Loucy (cell line): ENCODE data around the gene CTNNA2.

Experiments
- H2AFZ ChIP-seq: fragments of 200-600 bp; sonication (generic); 2 replicates; pipeline ENCODE4 v1.6.0; 2016; ENCODE audit warnings: antibody characterized with exemption, mild to moderate bottlenecking, low read length, moderate library complexity
- H3F3A ChIP-seq: fragments of 200-600 bp; 2 replicates; pipeline ENCODE4 v1.6.0; 2016; ENCODE audit warnings: antibody characterized with exemption, low read depth, mild to moderate bottlenecking
- H3K27me3 ChIP-seq: fragments of 200-600 bp; sonication (generic); 2 replicates; pipeline ENCODE4 v1.6.1; 2014; ENCODE audit warnings: low read length, mild to moderate bottlenecking; ENCODE audit not compliant: insufficient read depth, poor library complexity, severe bottlenecking
- H3K36me3 ChIP-seq: fragments of 200-600 bp; sonication (generic); 2 replicates; pipeline ENCODE4 v1.6.1; 2016; ENCODE audit warnings: low read length; ENCODE audit not compliant: insufficient read depth
- H3K4me1 ChIP-seq: fragments of 200-600 bp; sonication (generic); 2 replicates; pipeline ENCODE4 v1.5.1; 2014; ENCODE audit warnings: low read length, mild to moderate bottlenecking; ENCODE audit not compliant: insufficient read depth, poor library complexity, severe bottlenecking
- H3K4me2 ChIP-seq: fragments of 200-600 bp; sonication (generic); 2 replicates; pipeline ENCODE4 v1.6.0; 2014; ENCODE audit warnings: antibody characterized with exemption, low read length, low read depth, mild to moderate bottlenecking; ENCODE audit not compliant: poor library complexity, severe bottlenecking
- H3K4me3 ChIP-seq: fragments of 200-600 bp; sonication (generic); 2 replicates; pipeline ENCODE4 v1.5.1; 2014; ENCODE audit warnings: low read length, mild to moderate bottlenecking, mixed read lengths; ENCODE audit not compliant: poor library complexity, severe bottlenecking
- H3K79me2 ChIP-seq: fragments of 200-600 bp; sonication (generic); 2 replicates; pipeline ENCODE4 v1.6.1; 2014; ENCODE audit warnings: low read length; ENCODE audit not compliant: insufficient read depth
- H3K9ac ChIP-seq: fragments of 200-600 bp; sonication (generic); 2 replicates; pipeline ENCODE4 v1.6.0; 2014; ENCODE audit warnings: mild to moderate bottlenecking, low read depth, low read length, moderate library complexity; ENCODE audit not compliant: poor library complexity, severe bottlenecking
- H3K9me2 ChIP-seq: fragments of 200-600 bp; sonication (generic); replicated peaks from 2 replicates; pipeline ENCODE4 v1.6.1; 2016; ENCODE audit warnings: low read depth, low read length, mixed read lengths
- H3K9me3 ChIP-seq: fragments of 200-600 bp; sonication (generic); 2 replicates; pipeline ENCODE4 v1.6.1; 2014; ENCODE audit warnings: mild to moderate bottlenecking, antibody characterized with exemption, low read length, low read depth; ENCODE audit not compliant: insufficient read depth
- H4K20me1 ChIP-seq: fragments of 200-600 bp; sonication (generic); 2 replicates; pipeline ENCODE4 v1.6.0; 2014; ENCODE audit warnings: antibody characterized with exemption, low read length, mild to moderate bottlenecking; ENCODE audit not compliant: insufficient read depth, poor library complexity, severe bottlenecking
- CTCF ChIP-seq: fragments of 200-600 bp; sonication (generic); conservative IDR thresholded peaks from 2 replicates; pipeline ENCODE4 v1.5.1; 2014; ENCODE audit warnings: mild to moderate bottlenecking, antibody characterized with exemption, low read length
- EZH2phosphoT487 ChIP-seq: fragments of 200-600 bp; IDR thresholded peaks from 2 replicates; pipeline ENCODE4 v1.6.1; 2018; ENCODE audit warnings: antibody characterized with exemption, mild to moderate bottlenecking, moderate library complexity, borderline replicate concordance

The CTNNA2 gene

GRCh38 chr2:80464275-80464674, 951.4 kb downstream of the CTNNA2 start:
- H3K27me3 ChIP-seq = no peaks in the 10 kb centered on the region
- no peak overlapping the region for H2AFZ ChIP-seq
- no peaks in the 10 kb centered on the region for H3K36me3 ChIP-seq
- H3K4me3 ChIP-seq = no peak overlapping the region
- no peaks in the 10 kb centered on the region for H3K79me2 ChIP-seq
- H3F3A ChIP-seq = no peaks in the 10 kb centered on the region
- H3K9ac ChIP-seq = no peak overlapping the region
- H4K20me1 ChIP-seq = no peaks in the 10 kb centered on the region
- no peaks in the 10 kb centered on the region for H3K4me1 ChIP-seq
- TF ChIP-seq EZH2phosphoT487 (no peak), CTCF (no peak)
- no peaks in the 10 kb centered on the region for H3K9me2 ChIP-seq
- H3K4me2 ChIP-seq = no peak overlapping the region
- no peaks in the 10 kb centered on the region for H3K9me3 ChIP-seq

DNA sequence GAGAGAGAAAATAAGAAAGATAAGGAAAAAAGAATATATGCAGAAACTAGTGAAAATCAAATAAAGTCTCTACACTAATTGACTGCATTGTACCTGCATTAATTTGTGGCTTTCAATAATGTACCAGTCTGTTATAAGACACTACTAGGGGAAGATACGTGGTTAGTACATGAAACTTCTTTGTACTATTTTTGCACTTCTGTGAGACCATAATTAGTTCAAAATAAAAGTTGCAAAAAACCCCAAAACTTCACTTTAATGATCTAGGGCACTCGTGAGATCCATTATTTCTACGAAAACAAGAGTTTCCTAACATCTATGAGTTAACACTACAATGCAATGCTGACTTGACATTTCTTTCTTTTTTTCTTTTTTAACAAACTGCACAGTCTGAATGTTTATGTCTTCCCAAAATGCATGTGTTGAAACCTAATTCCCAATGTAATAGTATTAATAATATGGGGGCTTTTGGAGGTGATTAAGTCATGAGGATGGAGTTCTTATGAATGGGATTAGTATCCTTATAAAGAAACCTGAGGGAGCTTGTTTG, 954.5 kb downstream of the CTNNA2 start:
- Histone ChIP-seq H3K9me2 (no peaks in the 10 kb centered on the region), H3K4me2 (no peak overlapping the region), H3K36me3 (no peaks in the 10 kb centered on the region), H3K9me3 (no peaks in the 10 kb centered on the region), H3F3A (no peaks in the 10 kb centered on the region), H2AFZ (no peak overlapping the region), H3K4me3 (no peak overlapping the region), H3K79me2 (no peaks in the 10 kb centered on the region), H4K20me1 (no peaks in the 10 kb centered on the region), H3K27me3 (no peaks in the 10 kb centered on the region), H3K4me1 (no peaks in the 10 kb centered on the region), H3K9ac (no peak overlapping the region)
- TF ChIP-seq CTCF = no peak
- TF ChIP-seq EZH2phosphoT487 = no peak

DNA sequence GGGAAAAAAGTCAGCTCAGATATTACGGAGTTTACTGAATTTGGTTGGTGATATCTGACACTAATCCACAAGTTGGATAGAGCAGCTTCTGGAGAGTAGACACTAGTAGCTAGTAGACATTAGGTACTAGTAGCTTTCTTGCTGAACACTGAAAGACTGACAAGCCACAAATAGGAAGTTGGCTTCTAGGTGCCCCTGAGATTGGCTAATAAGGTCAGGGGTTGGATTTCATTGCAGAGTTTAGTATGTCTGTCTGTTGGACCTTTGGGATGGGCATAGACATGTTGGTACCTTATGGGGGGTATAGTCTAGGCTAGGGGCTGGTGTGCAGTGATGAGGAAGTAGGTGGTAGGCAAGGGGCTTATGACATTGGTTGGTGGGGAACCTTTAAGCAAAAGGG, 956.6 kb downstream of the CTNNA2 start:
- no peaks in the 10 kb centered on the region for H3K79me2 ChIP-seq
- no peak for TF ChIP-seq EZH2phosphoT487
- no peak for TF ChIP-seq CTCF
- H3K4me2 ChIP-seq = no peak overlapping the region
- H2AFZ ChIP-seq = no peak overlapping the region
- H4K20me1 ChIP-seq = no peaks in the 10 kb centered on the region
- H3K9me3 ChIP-seq = no peaks in the 10 kb centered on the region
- no peaks in the 10 kb centered on the region for H3K9me2 ChIP-seq
- H3K27me3 ChIP-seq = no peaks in the 10 kb centered on the region
- no peaks in the 10 kb centered on the region for H3F3A ChIP-seq
- H3K4me1 ChIP-seq = no peaks in the 10 kb centered on the region
- H3K4me3 ChIP-seq = no peak overlapping the region
- no peaks in the 10 kb centered on the region for H3K36me3 ChIP-seq
- H3K9ac ChIP-seq = no peak overlapping the region
